IMR-90 (cell line): Measurements from ENCODE around the gene RGMB. TPM values are rescaled to one million over a fixed set of nuclear protein-coding genes. Genes with fewer than 3 reads are reported as not detected.
A peak's percentile ranks its signal among the peaks of the same experiment; 100 is the strongest.

Experiments used
- ATAC-seq: fragments of 200-7000 bp; cut with Tn5 transposase; 2 replicates; pipeline ENCODE4 v1.9.1; 2020; ENCODE audit warnings: low read depth, mild to moderate bottlenecking, moderate library complexity
- BruUV-seq: library from RNA; stranded (reverse); fragments of 400-500 nt; replicated peaks from 2 replicates; lab custom pipeline; 2021; lab: Mats Ljungman, UMichigan
- CTCF ChIA-PET: fragments of 300-600 bp; formaldehyde crosslinking; extraction: SDS; loops from one replicate; lab custom pipeline; 2021; ENCODE audit warnings: antibody characterized with exemption; lab: Yijun Ruan, JAX
- POLR2A ChIA-PET: fragments of 300-600 bp; sonication (Branson Sonifier 250); formaldehyde crosslinking; loops from one replicate; lab custom pipeline; 2022; ENCODE audit warnings: antibody characterized with exemption; ENCODE audit not compliant: unreplicated experiment; lab: Charles Lee
- DNase-seq: peaks from one replicate; pipeline ENCODE4 v3.0.0; 2013
- H2AFZ ChIP-seq: replicated peaks from 2 replicates; pipeline ENCODE3; 2013; ENCODE audit warnings: low read length, mild to moderate bottlenecking; ENCODE audit not compliant: poor library complexity
- H2AK5ac ChIP-seq: 2 replicates; pipeline ENCODE4 v1.6.1; 2013; ENCODE audit warnings: low read depth, low read length, inconsistent platforms
- H2AK9ac ChIP-seq: replicated peaks from 2 replicates; pipeline ENCODE3; 2013; ENCODE audit warnings: mild to moderate bottlenecking, low read depth, low read length, moderate library complexity; ENCODE audit not compliant: poor library complexity
- H2BK120ac ChIP-seq: 2 replicates; pipeline ENCODE4 v1.6.1; 2013; ENCODE audit warnings: low read depth, low read length, inconsistent platforms
- H2BK15ac ChIP-seq: 3 replicates; pipeline ENCODE4 v1.6.1; 2013; ENCODE audit warnings: low read depth, low read length, inconsistent platforms
- H2BK20ac ChIP-seq: 2 replicates; pipeline ENCODE4 v1.6.1; 2013; ENCODE audit warnings: low read depth, mild to moderate bottlenecking, inconsistent platforms, low read length, moderate library complexity
- H2BK5ac ChIP-seq: 2 replicates; pipeline ENCODE4 v1.6.1; 2013; ENCODE audit warnings: mild to moderate bottlenecking, low read depth, low read length, inconsistent platforms; ENCODE audit not compliant: poor library complexity, severe bottlenecking
- H3K14ac ChIP-seq: replicated peaks from 2 replicates; pipeline ENCODE4 v1.6.1; 2013; ENCODE audit warnings: low read depth, low read length, inconsistent platforms
- H3K18ac ChIP-seq: 2 replicates; pipeline ENCODE4 v1.6.1; 2013; ENCODE audit warnings: low read depth, low read length, control low read depth
- H3K23ac ChIP-seq: 2 replicates; pipeline ENCODE4 v1.6.1; 2013; ENCODE audit warnings: low read depth, low read length, inconsistent platforms
- H3K27ac ChIP-seq: 2 replicates; pipeline ENCODE4 v1.5.1; 2013; ENCODE audit warnings: mild to moderate bottlenecking, control low read depth, low read length; ENCODE audit not compliant: insufficient read depth
- H3K27me3 ChIP-seq: 2 replicates; pipeline ENCODE4 v1.6.1; 2013; ENCODE audit warnings: low read length; ENCODE audit not compliant: control insufficient read depth, insufficient read depth
- H3K36me3 ChIP-seq: 2 replicates; pipeline ENCODE4 v1.6.1; 2013; ENCODE audit warnings: low read length, mixed read lengths; ENCODE audit not compliant: control insufficient read depth, insufficient read depth
- H3K4ac ChIP-seq: 2 replicates; pipeline ENCODE4 v1.6.1; 2013; ENCODE audit warnings: low read depth, low read length, inconsistent platforms
- H3K4me1 ChIP-seq: 2 replicates; pipeline ENCODE4 v1.6.1; 2013; ENCODE audit warnings: low read length, mixed read lengths; ENCODE audit not compliant: control insufficient read depth, insufficient read depth
- H3K4me2 ChIP-seq: 2 replicates; pipeline ENCODE4 v1.6.1; 2013; ENCODE audit warnings: low read depth, mild to moderate bottlenecking, control low read depth, low read length, moderate library complexity
- H3K4me3 ChIP-seq: 2 replicates; pipeline ENCODE4 v1.5.1; 2013; ENCODE audit warnings: low read depth, mild to moderate bottlenecking, control low read depth, low read length, moderate library complexity; ENCODE audit not compliant: insufficient read depth
- H3K56ac ChIP-seq: 2 replicates; pipeline ENCODE4 v1.6.1; 2013; ENCODE audit warnings: low read length, inconsistent platforms; ENCODE audit not compliant: insufficient read depth; ENCODE audit errors: extremely low read depth
- H3K79me1 ChIP-seq, 2 experiments: 2 replicates each; pipeline ENCODE4 v1.6.1; 2013; ENCODE audit warnings: low read length in 2 of 2, inconsistent platforms in 1 of 2, low read depth in 1 of 2
- H3K9ac ChIP-seq: 2 replicates; pipeline ENCODE4 v1.6.1; 2013; ENCODE audit warnings: low read depth, low read length, control low read depth
- H3K9me1 ChIP-seq: 2 replicates; pipeline ENCODE4 v1.6.1; 2013; ENCODE audit warnings: low read length, inconsistent platforms; ENCODE audit not compliant: insufficient read depth
- H3K9me3 ChIP-seq: 2 replicates; pipeline ENCODE4 v1.6.1; 2013; ENCODE audit warnings: low read length; ENCODE audit not compliant: control insufficient read depth, insufficient read depth
- H4K20me1 ChIP-seq: 2 replicates; pipeline ENCODE4 v1.6.1; 2013; ENCODE audit warnings: low read length, inconsistent platforms; ENCODE audit not compliant: insufficient read depth
- H4K5ac ChIP-seq: 2 replicates; pipeline ENCODE4 v1.6.1; 2013; ENCODE audit warnings: mild to moderate bottlenecking, low read depth, low read length, control low read depth
- H4K8ac ChIP-seq, 2 experiments: 2 replicates each; pipeline ENCODE4 v1.6.1; 2013; ENCODE audit warnings: low read depth in 2 of 2, low read length in 2 of 2, control low read depth in 1 of 2, inconsistent platforms in 1 of 2
- H4K91ac ChIP-seq: 2 replicates; pipeline ENCODE4 v1.6.1; 2013; ENCODE audit warnings: low read depth, low read length, inconsistent platforms; ENCODE audit not compliant: insufficient read depth
- CEBPB ChIP-seq: IDR thresholded peaks from 2 replicates; pipeline ENCODE4 v1.6.1; 2012; ENCODE audit warnings: low read depth, low read length, improper control_type of control experiment
- NFE2L2 ChIP-seq: fragments of 150-350 bp; IDR thresholded peaks from 2 replicates; pipeline ENCODE4 v1.6.1; 2016; ENCODE audit warnings: low read depth, mild to moderate bottlenecking, low read length
- POLR2A ChIP-seq: IDR thresholded peaks from 2 replicates; pipeline ENCODE4 v1.6.1; 2012; ENCODE audit warnings: mild to moderate bottlenecking, low read depth, low read length
- WGBS, 2 experiments: methylation state at CpG; one replicate each; pipeline versions ENCODE4 v1.1.5 to v1.1.7; 2013; ENCODE audit warnings: missing lambda C conversion rate in 2 of 2; ENCODE audit not compliant: insufficient read length in 1 of 2; ENCODE audit errors: extremely low coverage in 2 of 2; 5-methylcytosine and 5-hydroxymethylcytosine counted together
- dilution Hi-C: fragments of 300-500 bp; cut with HindIII; formaldehyde crosslinking; loops from one replicate; pipeline ENCODE4 v1.14.3; 2018; ENCODE audit warnings: low sequenced_read_pairs; ENCODE audit not compliant: unreplicated experiment
- in situ Hi-C: fragments of 300-500 bp; cut with MboI; formaldehyde crosslinking; loops from 3 replicates; pipeline ENCODE4 v1.14.3; 2019; ENCODE audit warnings: low sequenced_read_pairs, inconsistent platforms, mixed read lengths
- intact Hi-C: fragments of 100-400 bp; cut with micrococcal nuclease; formaldehyde crosslinking; loops from 2 replicates; pipeline ENCODE4 v1.10.0; 2022
- polyA plus RNA-seq, 3 experiments: library from polyadenylated mRNA; depleted of rRNA; stranded (reverse); fragments of >200 nt; gene quantifications; 2 replicates each; pipeline ENCODE4 v1.2.3, GENCODE V29; 2012; ENCODE audit warnings: low replicate concordance in 1 of 3
- total RNA-seq: library from RNA; depleted of rRNA; stranded (reverse); fragments of >200 nt; gene quantifications from 2 replicates; pipeline ENCODE4 v1.2.3, GENCODE V29; 2012

The RGMB gene
- total and polyA plus RNA-seq, 2 of the 4 experiments (the other 2 are of a cell fraction) = 74.4 to 129 TPM

GRCh38 chr5:98770209-98770910 lies 3.1 kb upstream of the RGMB start:
- H3K27me3 ChIP-seq = no peaks in the 10 kb centered on the region
- intact Hi-C loops (loop anchor here (2.0 to 10.0 kb wide), 5 partner anchors 56 to 1603 kb away; no protein-coding TSS in a partner anchor), in situ Hi-C loops (loop anchor here (10.0 kb wide), 1 partner anchor 1586 kb away; the partner anchor contains the start of gene RIOK2), dilution Hi-C loops (no loop called here)
- H3K27ac ChIP-seq = peak overlapping the region; percentile 85
- peaks cover 3% of the 10 kb centered on the region; the same call in 1 of the 2 replicates for H3K4me1 ChIP-seq
- no peak for ATAC-seq
- peak overlapping the region; percentile 88 for H2BK5ac ChIP-seq
- ChIA-PET POLR2A (interaction anchor here (0.6 to 1.3 kb wide), 4 partner anchors 49 to 641 kb away, joined by 3 read pairs; no protein-coding TSS in a partner anchor), CTCF (interaction anchor here (0.6 to 2.4 kb wide), 9 partner anchors 14 to 913 kb away, joined by 3 to 7 read pairs (median 4); no protein-coding TSS in a partner anchor)
- peak overlapping the region; percentile 85 for H2BK120ac ChIP-seq
- H3K23ac ChIP-seq = peak overlapping the region; percentile 93
- BruUV-seq = no TSS peak
- H2BK15ac ChIP-seq = peak overlapping the region; percentile 85; the same call in 2 of the 3 replicates
- TF ChIP-seq CEBPB (peak; percentile 70; the same call in 1 of the 2 replicates), NFE2L2 (no peak), POLR2A (peak; percentile 3; the same call in 1 of the 2 replicates)
- H3K4me2 ChIP-seq = peak overlapping the region; percentile 82
- DNase-seq = peak; percentile 66
- peak overlapping the region; percentile 85 for H3K14ac ChIP-seq
- H3K79me1 ChIP-seq = peaks cover 0 to 10% of the 10 kb centered on the region in 2 experiments; a peak in 2 of 4 replicates
- peak overlapping the region; percentile 99 for H3K4ac ChIP-seq
- H3K9ac ChIP-seq = peak overlapping the region; percentile 98
- H3K56ac ChIP-seq = peak overlapping the region; percentile 96
- H2BK20ac ChIP-seq = peak overlapping the region; percentile 56; the same call in 1 of the 2 replicates
- 0% methylated on average over 21 of the region's 39 CpGs; no CpG with 5 or more reads in 1 of the 2 experiments for WGBS, 2 experiments
- peak overlapping the region; percentile 81 for H3K4me3 ChIP-seq
- peak overlapping the region; percentile 81 for H3K18ac ChIP-seq
- peak overlapping the region; percentile 79 to 88 for H4K8ac ChIP-seq
- H2AK5ac ChIP-seq = peak overlapping the region; percentile 58
- H4K20me1 ChIP-seq = peaks cover 10% of the 10 kb centered on the region
- H3K9me1 ChIP-seq = no peaks in the 10 kb centered on the region
- H4K91ac ChIP-seq = peak overlapping the region; percentile 79
- peak overlapping the region; percentile 95 for H2AK9ac ChIP-seq
- H3K9me3 ChIP-seq = no peaks in the 10 kb centered on the region
- H2AFZ ChIP-seq = peak overlapping the region; percentile 90
- peak overlapping the region; percentile 51 for H4K5ac ChIP-seq
- peaks cover under 1% of the 10 kb centered on the region; the same call in 1 of the 2 replicates for H3K36me3 ChIP-seq
